NB4 (cell line): ENCODE measurements around the gene JAZF1.

Experiments used
- MAX ChIP-seq: IDR thresholded peaks from 2 replicates; pipeline ENCODE4 v1.6.1; 2011; ENCODE audit warnings: low read depth, low read length
- MYC ChIP-seq: IDR thresholded peaks from 2 replicates; pipeline ENCODE4 v1.6.1; 2011; ENCODE audit warnings: low read depth, low read length
- POLR2A ChIP-seq: IDR thresholded peaks from 2 replicates; pipeline ENCODE4 v1.6.1; 2011; ENCODE audit warnings: mild to moderate bottlenecking; ENCODE audit not compliant: insufficient read length; ENCODE audit errors: extremely low read depth
- TF ChIP-seq, protein P1 (sequence below): IDR thresholded peaks from one replicate; pipeline ENCODE4 v1.5.1; 2012; ENCODE audit warnings: low read depth, low read length

DNA sequence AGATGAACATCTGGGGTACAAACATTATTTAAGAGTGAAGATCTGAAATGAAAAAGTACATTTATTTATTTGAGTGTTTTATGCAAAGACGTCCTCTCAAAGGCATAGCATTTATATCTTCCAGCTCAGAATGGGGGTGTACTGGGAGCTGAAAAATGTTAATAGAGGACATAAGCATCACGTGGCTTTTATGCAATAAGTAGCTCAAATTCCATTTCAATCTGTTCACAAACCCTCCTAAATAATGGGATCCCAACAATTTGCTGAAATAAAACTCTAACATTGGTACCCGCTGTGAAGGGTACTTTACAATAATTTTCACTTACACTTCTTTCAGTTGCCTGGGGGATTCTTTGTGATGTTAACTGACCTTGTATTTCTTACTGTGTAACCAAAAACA is 268.7 kb downstream of the JAZF1 start:
- TF ChIP-seq, protein P1, sequence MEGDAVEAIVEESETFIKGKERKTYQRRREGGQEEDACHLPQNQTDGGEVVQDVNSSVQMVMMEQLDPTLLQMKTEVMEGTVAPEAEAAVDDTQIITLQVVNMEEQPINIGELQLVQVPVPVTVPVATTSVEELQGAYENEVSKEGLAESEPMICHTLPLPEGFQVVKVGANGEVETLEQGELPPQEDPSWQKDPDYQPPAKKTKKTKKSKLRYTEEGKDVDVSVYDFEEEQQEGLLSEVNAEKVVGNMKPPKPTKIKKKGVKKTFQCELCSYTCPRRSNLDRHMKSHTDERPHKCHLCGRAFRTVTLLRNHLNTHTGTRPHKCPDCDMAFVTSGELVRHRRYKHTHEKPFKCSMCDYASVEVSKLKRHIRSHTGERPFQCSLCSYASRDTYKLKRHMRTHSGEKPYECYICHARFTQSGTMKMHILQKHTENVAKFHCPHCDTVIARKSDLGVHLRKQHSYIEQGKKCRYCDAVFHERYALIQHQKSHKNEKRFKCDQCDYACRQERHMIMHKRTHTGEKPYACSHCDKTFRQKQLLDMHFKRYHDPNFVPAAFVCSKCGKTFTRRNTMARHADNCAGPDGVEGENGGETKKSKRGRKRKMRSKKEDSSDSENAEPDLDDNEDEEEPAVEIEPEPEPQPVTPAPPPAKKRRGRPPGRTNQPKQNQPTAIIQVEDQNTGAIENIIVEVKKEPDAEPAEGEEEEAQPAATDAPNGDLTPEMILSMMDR = no peak
- TF ChIP-seq POLR2A (no peak), MYC (no peak), MAX (no peak)
